GM18526 (cell line): Measurements from ENCODE around the gene PDE6B.

Source experiments
- POLR2A ChIP-seq: IDR thresholded peaks from 3 replicates; pipeline ENCODE4 v1.6.1; 2011; ENCODE audit not compliant: insufficient read length; ENCODE audit errors: extremely low read depth

PDE6B gene

GRCh38 chr4:704198-704891 is 79.0 kb downstream of the PDE6B start:
- no peak for TF ChIP-seq POLR2A

GRCh38 chr4:704971-705277 is 79.6 kb downstream of the PDE6B start:
- TF ChIP-seq POLR2A = no peak

GRCh38 chr4:705278-706082 is 80.1 kb downstream of the PDE6B start, which contains the start of gene PCGF3:
TSS of gene PCGF3 (plus strand) at chr4:705832. CDS start at chr4:733681, 27,849 bp downstream.
- TF ChIP-seq POLR2A = peak; percentile 48

GRCh38 chr4:706834-707598 is 81.6 kb downstream of the PDE6B start:
- TF ChIP-seq POLR2A = no peak

GRCh38 chr4:707929-708630 is 82.7 kb downstream of the PDE6B start:
- no peak for TF ChIP-seq POLR2A

- no peak for TF ChIP-seq POLR2A
These were observed 83.2 kb downstream of the PDE6B start for GRCh38 chr4:708631-708933.

- no peak for TF ChIP-seq POLR2A
These were observed 84.0 kb downstream of the PDE6B start for GRCh38 chr4:709348-709747.

GRCh38 chr4:710116-710515 is 84.7 kb downstream of the PDE6B start:
- TF ChIP-seq POLR2A = no peak

GRCh38 chr4:710916-711315 is 85.5 kb downstream of the PDE6B start:
- TF ChIP-seq POLR2A = no peak

GRCh38 chr4:712093-712492 is 86.7 kb downstream of the PDE6B start:
- no peak for TF ChIP-seq POLR2A

- TF ChIP-seq POLR2A = no peak
These were observed 87.7 kb downstream of the PDE6B start for GRCh38 chr4:712916-713632.

- TF ChIP-seq POLR2A = no peak
These were observed 88.7 kb downstream of the PDE6B start for GRCh38 chr4:714087-714486.

GRCh38 chr4:717601-718320 is 92.4 kb downstream of the PDE6B start:
- TF ChIP-seq POLR2A = no peak

- TF ChIP-seq POLR2A = no peak
These were observed 93.1 kb downstream of the PDE6B start for GRCh38 chr4:718460-718859.
